ENCODE results near the gene CTRL.

GRCh38 chr16:67930191-67930590 is 1.5 kb downstream of the CTRL start:
- TF ChIP-seq CTCF (IDR thresholded peaks at IDR 0.05) (no peak), POLR2A (IDR thresholded peaks at IDR 0.05) (no peak)

All from adrenal gland (tissue), 5 donors.